Stomach (tissue), 4 donors: ENCODE data around the gene CCSER1.

Experiments
- CTCF ChIP-seq, 7 experiments: fragments of 450-650 bp in 4 of 7; fragments of 200-600 bp in 3 of 7; sonication (generic) in 3 of 7; IDR thresholded peaks; one replicate each; pipeline ENCODE4 v1.5.1; 2016 to 2019; ENCODE audit warnings: antibody characterized with exemption in 7 of 7, control low read depth in 2 of 7, mild to moderate bottlenecking in 1 of 7
- EP300 ChIP-seq: sonication (generic); formaldehyde crosslinking; IDR thresholded peaks from one replicate; pipeline ENCODE4 v1.6.1; 2017; ENCODE audit warnings: antibody characterized with exemption
- POLR2AphosphoS5 ChIP-seq, 3 donors: sonication (generic); formaldehyde crosslinking; IDR thresholded peaks; one replicate each; pipeline ENCODE4 v1.6.1; 2016; ENCODE audit warnings: antibody characterized with exemption in 3 of 3

DNA sequence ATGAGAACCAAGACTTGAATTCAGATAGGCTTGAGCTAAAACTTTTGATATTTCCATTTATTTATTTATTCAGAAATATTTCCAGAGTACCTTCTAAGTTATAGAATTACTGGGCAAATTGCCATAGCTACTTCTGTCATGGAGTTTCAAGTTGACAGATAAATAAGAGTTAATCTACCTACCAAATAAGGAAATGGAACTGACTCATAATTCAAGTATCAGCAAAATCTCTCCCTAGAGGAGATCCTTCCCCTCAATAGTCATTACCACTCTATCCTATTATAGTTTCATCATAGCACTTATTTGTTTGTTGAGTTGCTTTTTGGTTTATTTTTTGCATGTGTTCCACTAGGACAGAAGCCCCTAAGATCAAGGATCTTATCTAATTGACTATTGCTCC is 48.8 kb upstream of the CCSER1 start:
- TF ChIP-seq CTCF (IDR thresholded peaks at IDR 0.05) (no peak), POLR2AphosphoS5 (IDR thresholded peaks at IDR 0.05) (no peak), EP300 (no peak)
